ENCODE data around the gene ERGIC1.

- TF ChIP-seq CTCF (IDR thresholded peaks at IDR 0.05; ENCODE audit: low read depth, low read length, poor library complexity, severe bottlenecking) (no peak), EZH2phosphoT487 (IDR thresholded peaks at IDR 0.05; ENCODE audit: borderline replicate concordance, low read length) (no peak)
These were observed 139.9 kb downstream of the ERGIC1 start for GRCh38 chr5:172973931-172974330.
